CD4-positive, alpha-beta T cell (primary cell): ENCODE measurements around the gene DCLRE1A. TPM values are rescaled to one million over a fixed set of nuclear protein-coding genes. Genes with fewer than 3 reads are reported as not detected.
A peak's percentile ranks its signal among the peaks of the same experiment; 100 is the strongest.

Experiments used
- ATAC-seq: fragments of 200-7000 bp; cut with Tn5 transposase; one replicate; pipeline ENCODE4 v1.10.0; 2022; ENCODE audit warnings: mild to moderate bottlenecking; ENCODE audit not compliant: poor library complexity
- CTCF ChIA-PET: fragments of 350-600 bp; sonication (Branson Sonifier 250); formaldehyde crosslinking; loops from one replicate; lab custom pipeline; 2021; ENCODE audit warnings: antibody characterized with exemption, inconsistent platforms; lab: Charles Lee
- POLR2A ChIA-PET: fragments of 350-600 bp; sonication (Branson Sonifier 250); formaldehyde crosslinking; loops from one replicate; lab custom pipeline; 2021; ENCODE audit warnings: antibody characterized with exemption, inconsistent platforms; lab: Charles Lee
- DNase-seq, 14 experiments: peaks; one replicate each; pipeline ENCODE4 v3.0.0-alpha.2; 2013 to 2020; ENCODE audit warnings: mixed read lengths in 2 of 14
- H3K27ac ChIP-seq, 2 donors: one replicate each; pipeline versions ENCODE4 v1.5.1 to v1.7.0; 2013; ENCODE audit warnings: low read length in 2 of 2, low read depth in 1 of 2, mild to moderate bottlenecking in 1 of 2
- H3K27me3 ChIP-seq, 2 experiments: 1 replicate in 1 of 2; 2 replicates in 1 of 2; pipeline versions ENCODE4 v1.6.1 to v1.7.0; 2013; ENCODE audit warnings: low read length in 2 of 2, control low read depth in 1 of 2, mild to moderate bottlenecking in 1 of 2, moderate library complexity in 1 of 2; ENCODE audit not compliant: insufficient read depth in 2 of 2, control insufficient read depth in 1 of 2
- H3K36me3 ChIP-seq: one replicate; pipeline ENCODE4 v1.6.1; 2013; ENCODE audit warnings: low read length, control low read depth; ENCODE audit not compliant: insufficient read depth
- H3K4me1 ChIP-seq: one replicate; pipeline ENCODE4 v1.6.1; 2013; ENCODE audit warnings: low read length, control low read depth; ENCODE audit not compliant: insufficient read depth
- H3K4me3 ChIP-seq: one replicate; pipeline ENCODE4 v1.5.1; 2013; ENCODE audit warnings: mild to moderate bottlenecking, low read length, moderate library complexity
- H3K9me3 ChIP-seq, 2 experiments: 1 replicate in 1 of 2; 2 replicates in 1 of 2; pipeline versions ENCODE4 v1.6.1 to v1.7.0; 2013; ENCODE audit warnings: low read length in 2 of 2, mild to moderate bottlenecking in 2 of 2, control low read depth in 1 of 2, moderate library complexity in 1 of 2; ENCODE audit not compliant: control insufficient read depth in 1 of 2, insufficient read depth in 1 of 2
- H3K27ac Mint-ChIP-seq: one replicate; pipeline ENCODE4 v1.8.0; 2020; ENCODE audit warnings: mixed read lengths
- H3K27me3 Mint-ChIP-seq: one replicate; pipeline ENCODE4 v1.8.0; 2021; ENCODE audit warnings: mixed read lengths
- H3K36me3 Mint-ChIP-seq: one replicate; pipeline ENCODE4 v1.8.0; 2021; ENCODE audit warnings: low read depth, mixed read lengths
- H3K4me1 Mint-ChIP-seq: one replicate; pipeline ENCODE4 v1.8.0; 2021; ENCODE audit warnings: low read depth, mixed read lengths
- H3K4me3 Mint-ChIP-seq: one replicate; pipeline ENCODE4 v1.8.0; 2020; ENCODE audit warnings: mild to moderate bottlenecking, mixed read lengths
- H3K9me3 Mint-ChIP-seq: one replicate; pipeline ENCODE4 v1.8.0; 2020; ENCODE audit warnings: mixed read lengths
- CTCF ChIP-seq: fragments of 200-600 bp; IDR thresholded peaks from one replicate; pipeline ENCODE4 v1.8.0; 2022; ENCODE audit warnings: antibody characterized with exemption, mild to moderate bottlenecking
- intact Hi-C, 2 experiments: fragments of 100-400 bp; cut with DNase I in 1 of 2; cut with micrococcal nuclease in 1 of 2; formaldehyde crosslinking; loops; one replicate each; pipeline versions ENCODE4 v1.15.1 to v1.9.0; 2023 to 2025; cut with DNase I, micrococcal nuclease
- total RNA-seq, 174 experiments: library from RNA in 2 of 174; stranded (reverse) in 2 of 174; gene quantifications; one replicate each; pipeline ENCODE4 v1.2.3 and lab custom pipeline; 2021 to 2026

The DCLRE1A gene
- total RNA-seq, 2 experiments from 2014 or later, result 0.36 to 0.47 TPM

- Mint-ChIP-seq H3K4me1 (peaks cover 11% of the 10 kb centered on the region), H3K9me3 (no peaks in the 10 kb centered on the region), H3K4me3 (no peak overlapping the region), H3K36me3 (peaks cover 79% of the 10 kb centered on the region), H3K27ac (no peak overlapping the region), H3K27me3 (no peaks in the 10 kb centered on the region)
- ChIA-PET CTCF (no interaction called here), POLR2A (no interaction called here)
- H3K27me3 ChIP-seq, result no peaks in the 10 kb centered on the region
- ATAC-seq, result no peak
- no peaks in the 10 kb centered on the region for H3K9me3 ChIP-seq
- H3K4me3 ChIP-seq, result no peak overlapping the region
- no peak for TF ChIP-seq CTCF
- H3K27ac ChIP-seq, result no peak overlapping the region
- no peaks in the 10 kb centered on the region for H3K4me1 ChIP-seq
- peaks cover 15% of the 10 kb centered on the region for H3K36me3 ChIP-seq
- DNase-seq, result peak in 1 of 14 experiments; percentile 29
- intact Hi-C loops, result no loop called here
Measured at GRCh38 chr10:113882240-113882639, 28.4 kb upstream of the DCLRE1A start.

DNA sequence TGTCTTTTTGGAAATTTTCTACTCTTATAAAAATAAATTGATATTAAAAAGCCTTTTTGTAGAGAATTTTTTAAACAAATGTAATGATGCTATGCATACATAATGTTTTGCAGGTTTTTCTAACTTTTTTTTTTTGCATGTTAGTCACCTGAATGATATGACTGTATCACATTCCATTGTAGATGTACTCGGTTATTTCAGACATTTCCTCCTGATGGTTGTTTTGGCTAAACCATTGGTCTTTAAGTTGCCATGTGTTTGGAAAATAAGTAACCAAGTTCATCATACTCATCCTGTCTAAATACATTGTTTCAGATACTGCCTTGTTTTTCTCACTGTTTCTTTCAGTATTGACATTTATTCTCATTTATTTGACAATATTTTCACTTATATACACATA lies 26.4 kb upstream of the DCLRE1A start:
- H3K36me3 ChIP-seq, result peaks cover 10% of the 10 kb centered on the region
- H3K27ac ChIP-seq, result no peak overlapping the region
- H3K4me1 Mint-ChIP-seq, result peaks cover 11% of the 10 kb centered on the region
- H3K27me3 Mint-ChIP-seq, result no peaks in the 10 kb centered on the region
- H3K4me1 ChIP-seq, result no peaks in the 10 kb centered on the region
- no peaks in the 10 kb centered on the region for H3K27me3 ChIP-seq
- no peak for TF ChIP-seq CTCF
- ChIA-PET POLR2A (no interaction called here), CTCF (no interaction called here)
- H3K4me3 Mint-ChIP-seq, result no peak overlapping the region
- H3K4me3 ChIP-seq, result no peak overlapping the region
- H3K27ac Mint-ChIP-seq, result no peak overlapping the region
- H3K36me3 Mint-ChIP-seq, result peaks cover 70% of the 10 kb centered on the region
- DNase-seq (no peak), ATAC-seq (no peak)
- intact Hi-C loops, result no loop called here
- H3K9me3 Mint-ChIP-seq, result no peaks in the 10 kb centered on the region
- H3K9me3 ChIP-seq, result no peaks in the 10 kb centered on the region

- peaks cover 11% of the 10 kb centered on the region for H3K4me1 Mint-ChIP-seq
- ChIA-PET POLR2A (no interaction called here), CTCF (no interaction called here)
- H3K27me3 Mint-ChIP-seq, result no peaks in the 10 kb centered on the region
- no peak for TF ChIP-seq CTCF
- Histone ChIP-seq H3K27ac (no peak overlapping the region), H3K36me3 (peaks cover 10% of the 10 kb centered on the region), H3K4me1 (no peaks in the 10 kb centered on the region), H3K27me3 (no peaks in the 10 kb centered on the region), H3K9me3 (no peaks in the 10 kb centered on the region), H3K4me3 (no peak overlapping the region)
- H3K36me3 Mint-ChIP-seq, result peaks cover 66% of the 10 kb centered on the region
- no peaks in the 10 kb centered on the region for H3K9me3 Mint-ChIP-seq
- ATAC-seq, result no peak
- no peak overlapping the region for H3K27ac Mint-ChIP-seq
- DNase-seq, result no peak
- intact Hi-C loops, result no loop called here
- no peak overlapping the region for H3K4me3 Mint-ChIP-seq
Measured at GRCh38 chr10:113879691-113880090, 25.8 kb upstream of the DCLRE1A start.
